AG04450 (cell line): ENCODE data around the gene STK16. TPM values are rescaled to one million over a fixed set of nuclear protein-coding genes. Genes with fewer than 3 reads are reported as not detected.

Source experiments
- CTCF ChIA-PET: fragments of 300-600, 350-600 bp; formaldehyde crosslinking; extraction: SDS; loops from one replicate; lab custom pipeline; 2022; ENCODE audit warnings: antibody characterized with exemption, inconsistent platforms; lab: Charles Lee
- POLR2A ChIA-PET: fragments of 350-600 bp; formaldehyde crosslinking; extraction: SDS; loops from one replicate; lab custom pipeline; 2021; ENCODE audit warnings: antibody characterized with exemption, inconsistent platforms; lab: Yijun Ruan, JAX
- DNase-seq: peaks from one replicate; pipeline ENCODE4 v3.0.0-alpha.2; 2011; ENCODE audit warnings: low read depth, low spot score
- H3K27ac ChIP-seq: one replicate; pipeline ENCODE4 v1.5.1; 2012; ENCODE audit warnings: low read depth, low read length, control low read depth
- H3K27me3 ChIP-seq: one replicate; pipeline ENCODE4 v1.6.0; 2012; ENCODE audit warnings: low read length; ENCODE audit not compliant: control insufficient read depth, insufficient read depth
- H3K4me3 ChIP-seq: 2 replicates; pipeline ENCODE4 v1.5.1; 2011; ENCODE audit warnings: mild to moderate bottlenecking, low read depth, low read length, control low read depth
- H3K9me3 ChIP-seq: 2 replicates; pipeline ENCODE4 v1.5.1; 2012; ENCODE audit warnings: low read length; ENCODE audit not compliant: control insufficient read depth, insufficient read depth
- CTCF ChIP-seq: IDR thresholded peaks from 2 replicates; pipeline ENCODE4 v1.5.1; 2011; ENCODE audit warnings: low read depth, low read length, control low read depth, inconsistent platforms
- polyA plus RNA-seq: library from polyadenylated mRNA; depleted of rRNA; stranded (reverse); fragments of >200 nt; gene quantifications from 2 replicates; pipeline ENCODE4 v1.2.3, GENCODE V29; 2011

STK16 gene
- polyA plus RNA-seq, 1 experiment = 33.9 TPM

DNA sequence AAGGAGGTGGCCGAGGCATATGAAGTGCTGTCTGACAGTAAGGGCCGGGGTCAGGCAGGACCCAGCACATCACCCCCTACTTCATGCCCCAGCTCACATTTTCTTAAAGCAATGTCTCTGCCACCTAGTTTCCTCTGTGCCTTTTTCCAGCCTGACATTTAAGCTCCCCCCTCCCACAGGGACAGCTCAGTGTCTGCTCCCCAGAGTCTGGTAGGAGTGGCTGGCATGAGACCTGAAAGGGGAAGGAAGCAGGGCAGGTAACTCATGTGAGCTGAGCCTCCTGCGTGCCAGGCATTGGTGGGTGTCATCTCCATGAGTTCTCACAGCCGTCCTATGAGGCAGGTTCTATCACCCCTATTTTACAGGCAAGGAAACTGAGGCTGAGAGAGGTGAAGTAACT is 35.4 kb downstream of the STK16 start:
- CTCF ChIA-PET = interaction anchor here (0.9 to 9.0 kb wide), 4 partner anchors 13 to 109 kb away, joined by 3 to 115 read pairs (median 4); no protein-coding TSS in a partner anchor
- H3K9me3 ChIP-seq = no peaks in the 10 kb centered on the region
- H3K4me3 ChIP-seq = peak overlapping the region; percentile 83
- TF ChIP-seq CTCF = no peak
- no peaks in the 10 kb centered on the region for H3K27me3 ChIP-seq
- H3K27ac ChIP-seq = no peak overlapping the region
- DNase-seq = no peak
- POLR2A ChIA-PET = no interaction called here

DNA sequence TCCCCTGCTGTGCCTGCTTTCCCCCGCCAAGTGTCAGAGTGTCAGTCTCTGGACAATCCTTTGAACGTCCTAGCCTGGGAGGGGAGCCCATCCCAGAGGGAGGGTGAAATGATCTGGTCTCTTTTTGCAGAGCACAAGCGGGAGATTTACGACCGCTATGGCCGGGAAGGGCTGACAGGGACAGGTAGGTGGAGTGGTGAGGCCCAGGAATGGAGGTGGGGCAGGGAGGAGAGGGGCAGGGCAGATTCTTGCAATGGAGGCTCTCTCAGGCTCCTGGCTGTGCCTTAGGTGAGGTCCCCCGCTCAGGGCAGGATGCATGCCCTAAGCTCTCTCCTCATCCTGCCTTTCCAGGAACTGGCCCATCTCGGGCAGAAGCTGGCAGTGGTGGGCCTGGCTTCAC is 36.3 kb downstream of the STK16 start:
- no peak for TF ChIP-seq CTCF
- no peak overlapping the region for H3K27ac ChIP-seq

GRCh38 chr2:219282375-219282774 is 37.1 kb downstream of the STK16 start:
- no peak for TF ChIP-seq CTCF
- ChIA-PET POLR2A (interaction anchor here (0.9 to 1.1 kb wide), 3 partner anchors 26 to 33 kb away, joined by 3 to 7 read pairs (median 4); no protein-coding TSS in a partner anchor), CTCF (interaction anchor here (0.6 to 9.0 kb wide), 2 partner anchors 13 to 923 kb away, joined by 7 to 115 read pairs; no protein-coding TSS in a partner anchor)
- Histone ChIP-seq H3K4me3 (no peak overlapping the region), H3K27ac (no peak overlapping the region), H3K27me3 (no peaks in the 10 kb centered on the region), H3K9me3 (no peaks in the 10 kb centered on the region)
- DNase-seq = no peak

More for the DNA sequence above, 36.3 kb downstream of the STK16 start:
- no peak for DNase-seq
- POLR2A ChIA-PET = interaction anchor here (0.9 to 1.1 kb wide), 3 partner anchors 27 to 32 kb away, joined by 3 to 7 read pairs (median 4); no protein-coding TSS in a partner anchor
- no peaks in the 10 kb centered on the region for H3K27me3 ChIP-seq
- H3K9me3 ChIP-seq = no peaks in the 10 kb centered on the region
- no peak overlapping the region for H3K4me3 ChIP-seq
- CTCF ChIA-PET = interaction anchor here (0.9 to 9.0 kb wide), 2 partner anchors 14 to 110 kb away, joined by 4 to 115 read pairs; no protein-coding TSS in a partner anchor

- no peaks in the 10 kb centered on the region for H3K9me3 ChIP-seq
- no peak overlapping the region for H3K4me3 ChIP-seq
- CTCF ChIA-PET = interaction anchor here (0.6 to 9.0 kb wide), 2 partner anchors 12 to 924 kb away, joined by 7 to 115 read pairs; no protein-coding TSS in a partner anchor
- no peak for DNase-seq
- no peak overlapping the region for H3K27ac ChIP-seq
- H3K27me3 ChIP-seq = no peaks in the 10 kb centered on the region
- TF ChIP-seq CTCF = no peak
- POLR2A ChIA-PET = interaction anchor here (1.0 kb wide), 1 partner anchor 38 kb away, joined by 3 read pairs; the partner anchor contains the start of genes GLB1L and STK16
Measured at GRCh38 chr2:219282943-219283581, 37.8 kb downstream of the STK16 start.
